Smooth muscle cell of the brain vasculature (primary cell): Measurements from ENCODE around the gene SRPRA.

Experiments used
- DNase-seq: peaks from one replicate; pipeline ENCODE4 v3.0.0-alpha.2; 2012; ENCODE audit warnings: low read depth, low spot score

Gene SRPRA

GRCh38 chr11:126229858-126230540, 38.7 kb downstream of the SRPRA start:
- DNase-seq: no peak

- DNase-seq: no peak
Observed at GRCh38 chr11:126226334-126227084, 42.2 kb downstream of the SRPRA start.

GRCh38 chr11:126225295-126225665, 43.4 kb downstream of the SRPRA start:
- no peak for DNase-seq

GRCh38 chr11:126224647-126225294, 43.9 kb downstream of the SRPRA start:
- DNase-seq: no peak

- DNase-seq: no peak
Observed at GRCh38 chr11:126219547-126219946, 49.1 kb downstream of the SRPRA start.

- DNase-seq: no peak
Observed at GRCh38 chr11:126217491-126217890, 51.2 kb downstream of the SRPRA start.

- no peak for DNase-seq
Observed at GRCh38 chr11:126216526-126217305, 52.0 kb downstream of the SRPRA start.

GRCh38 chr11:126214841-126215240, 53.9 kb downstream of the SRPRA start:
- no peak for DNase-seq

- no peak for DNase-seq
Observed at GRCh38 chr11:126214441-126214840, 54.3 kb downstream of the SRPRA start.
